HCT116 (cell line): ENCODE data around the gene PACRGL. TPM values are rescaled to one million over a fixed set of nuclear protein-coding genes. Genes with fewer than 3 reads are reported as not detected.

ENCODE experiments used
- ATAC-seq: fragments of 200-7000 bp; cut with Tn5 transposase; 2 replicates; pipeline ENCODE4 v1.9.1; 2020; ENCODE audit warnings: mild to moderate bottlenecking, moderate library complexity
- BruUV-seq: library from RNA; stranded (reverse); fragments of 400-500 nt; replicated peaks from 2 replicates; lab custom pipeline; 2021; lab: Mats Ljungman, UMichigan
- CTCF ChIA-PET: fragments of 300-600 bp; sonication (Branson Sonifier 250); formaldehyde crosslinking; loops from one replicate; lab custom pipeline; 2021; ENCODE audit warnings: antibody characterized with exemption; lab: Charles Lee
- POLR2A ChIA-PET: fragments of 300-600, 350-600 bp; sonication (Branson Sonifier 250); formaldehyde crosslinking; loops from one replicate; lab custom pipeline; 2021; ENCODE audit warnings: antibody characterized with exemption; lab: Charles Lee
- RAD21 ChIA-PET, 2 experiments: fragments of 300-600 bp; sonication (Branson Sonifier 250); formaldehyde crosslinking; loops; one replicate each; lab custom pipeline; 2023; ENCODE audit warnings: low total read pairs in 2 of 2; ENCODE audit not compliant: uncharacterized antibody in 2 of 2, unreplicated experiment in 2 of 2, low non-redundant PET in 1 of 2; lab: Charles Lee
- DNase-seq: peaks from one replicate; pipeline ENCODE4 v3.0.0-alpha.2; 2010; ENCODE audit warnings: low read depth, low spot score
- H2AFZ ChIP-seq: fragments of 200-600 bp; shearing (Covaris generic), sonication (generic); 2 replicates; pipeline ENCODE4 v1.6.1; 2017; ENCODE audit warnings: low read depth, mixed run types, mixed read lengths, antibody characterized with exemption, low read length; ENCODE audit not compliant: poor library complexity, severe bottlenecking
- H3K27ac ChIP-seq: 2 replicates; pipeline ENCODE4 v1.5.1; 2012; ENCODE audit warnings: low read depth, low read length
- H3K27me3 ChIP-seq: fragments of 200-600 bp; sonication (generic); 2 replicates; pipeline ENCODE4 v1.6.1; 2016; ENCODE audit warnings: mixed run types, low read length, mixed read lengths; ENCODE audit not compliant: insufficient read depth
- H3K36me3 ChIP-seq, 2 experiments: fragments of 200-500 bp in 1 of 2; fragments of 200-600 bp in 1 of 2; sonication (Bioruptor generic) in 1 of 2; sonication (generic) in 1 of 2; 2 replicates each; pipeline versions ENCODE4 v1.5.1 to v1.6.1; 2014 to 2016; ENCODE audit warnings: low read length in 2 of 2, inconsistent platforms in 1 of 2, mixed read lengths in 1 of 2, mixed run types in 1 of 2; ENCODE audit not compliant: insufficient read depth in 2 of 2, control insufficient read depth in 1 of 2
- H3K4me1 ChIP-seq, 2 experiments: fragments of 200-600 bp in 1 of 2; sonication (generic) in 1 of 2; 2 replicates each; pipeline versions ENCODE4 v1.5.1 to v1.6.1; 2012 to 2017; ENCODE audit warnings: low read length in 2 of 2, inconsistent platforms in 1 of 2, mild to moderate bottlenecking in 1 of 2, mixed read lengths in 1 of 2, mixed run types in 1 of 2, moderate library complexity in 1 of 2; ENCODE audit not compliant: insufficient read depth in 2 of 2, control insufficient read depth in 1 of 2
- H3K4me2 ChIP-seq: fragments of 200-600 bp; sonication (generic); 2 replicates; pipeline ENCODE4 v1.6.1; 2017; ENCODE audit warnings: mixed run types, low read length, mixed read lengths
- H3K4me3 ChIP-seq, 2 experiments: fragments of 200-600 bp in 1 of 2; sonication (generic) in 1 of 2; replicated peaks in 1 of 2; 2 replicates each; pipeline ENCODE4 v1.5.1; 2011 to 2016; ENCODE audit warnings: low read length in 2 of 2, control low read depth in 1 of 2, low read depth in 1 of 2, mild to moderate bottlenecking in 1 of 2, mixed read lengths in 1 of 2, mixed run types in 1 of 2
- H3K79me2 ChIP-seq: fragments of 200-600 bp; sonication (generic); 2 replicates; pipeline ENCODE4 v1.6.1; 2017; ENCODE audit warnings: mild to moderate bottlenecking, mixed run types, low read length, moderate library complexity, mixed read lengths; ENCODE audit not compliant: insufficient read depth
- H3K9ac ChIP-seq: fragments of 200-600 bp; sonication (generic); 2 replicates; pipeline ENCODE4 v1.6.1; 2016; ENCODE audit warnings: low read length, mixed read lengths
- H3K9me2 ChIP-seq: fragments of 200-600 bp; sonication (generic), shearing (Covaris generic); 2 replicates; pipeline ENCODE4 v1.6.1; 2017; ENCODE audit warnings: mixed run types, mild to moderate bottlenecking, moderate library complexity; ENCODE audit not compliant: insufficient read depth
- H3K9me3 ChIP-seq, 2 experiments: fragments of 200-500 bp in 1 of 2; fragments of 200-600 bp in 1 of 2; sonication (Bioruptor generic) in 1 of 2; sonication (generic) in 1 of 2; 2 replicates each; pipeline ENCODE4 v1.6.1; 2014 to 2017; ENCODE audit warnings: low read length in 2 of 2, mixed read lengths in 2 of 2, inconsistent platforms in 1 of 2, low read depth in 1 of 2, mild to moderate bottlenecking in 1 of 2, mixed run types in 1 of 2, moderate library complexity in 1 of 2; ENCODE audit not compliant: control insufficient read depth in 1 of 2, insufficient read depth in 1 of 2
- H4K20me1 ChIP-seq: fragments of 200-600 bp; sonication (generic), shearing (Covaris generic); 2 replicates; pipeline ENCODE4 v1.6.1; 2017; ENCODE audit warnings: mixed run types, mild to moderate bottlenecking, moderate library complexity; ENCODE audit not compliant: insufficient read depth
- CEBPB ChIP-seq: IDR thresholded peaks from 2 replicates; pipeline ENCODE4 v1.6.1; 2012; ENCODE audit warnings: low read depth
- EGR1 ChIP-seq: IDR thresholded peaks from 2 replicates; pipeline ENCODE4 v1.6.1; 2012; ENCODE audit warnings: low read depth
- EZH2 ChIP-seq: fragments of 200-600 bp; sonication (generic); IDR thresholded peaks from 2 replicates; pipeline ENCODE4 v1.6.1; 2017; ENCODE audit warnings: antibody characterized with exemption, mixed run types
- EZH2phosphoT487 ChIP-seq: fragments of 200-600 bp; IDR thresholded peaks from 2 replicates; pipeline ENCODE4 v1.6.1; 2018; ENCODE audit warnings: antibody characterized with exemption, borderline replicate concordance
- FOSL1 ChIP-seq: IDR thresholded peaks from 2 replicates; pipeline ENCODE4 v1.6.1; 2012; ENCODE audit warnings: low read depth
- POLR2A ChIP-seq: IDR thresholded peaks from 2 replicates; pipeline ENCODE4 v1.7.0; 2011; ENCODE audit warnings: borderline replicate concordance; ENCODE audit not compliant: insufficient read depth, insufficient read length; ENCODE audit errors: extremely low read depth
- REST ChIP-seq: IDR thresholded peaks from 2 replicates; pipeline ENCODE4 v1.6.1; 2012; ENCODE audit warnings: low read depth
- SP1 ChIP-seq: IDR thresholded peaks from 2 replicates; pipeline ENCODE4 v1.6.1; 2012; ENCODE audit warnings: low read depth
- TCF7L2 ChIP-seq: IDR thresholded peaks from 2 replicates; pipeline ENCODE4 v1.7.0; 2011; ENCODE audit warnings: borderline replicate concordance, inconsistent platforms; ENCODE audit not compliant: insufficient read depth, insufficient read length; ENCODE audit errors: extremely low read depth
- YY1 ChIP-seq: IDR thresholded peaks from 2 replicates; pipeline ENCODE4 v1.6.1; 2011; ENCODE audit warnings: low read length, low read depth, moderate library complexity, mild to moderate bottlenecking; ENCODE audit not compliant: insufficient replicate concordance; ENCODE audit errors: extremely low read depth
- ZFX ChIP-seq: fragments of 450-650 bp; IDR thresholded peaks from 2 replicates; pipeline ENCODE4 v1.6.1; 2017
- ZNF274 ChIP-seq: fragments of 200-500 bp; sonication (Bioruptor generic); IDR thresholded peaks from 2 replicates; pipeline ENCODE4 v1.6.1; 2014; ENCODE audit warnings: mild to moderate bottlenecking, low read depth, low read length, inconsistent platforms
- intact Hi-C: fragments of 100-400 bp; cut with micrococcal nuclease; formaldehyde crosslinking; loops from 2 replicates; pipeline ENCODE4 v1.10.0; 2022
- total RNA-seq: library from RNA; stranded (reverse); gene quantifications from one replicate; pipeline ENCODE4 v1.2.1, GENCODE V29; 2021; ENCODE audit not compliant: unreplicated experiment
- TF ChIP-seq, protein P1 (sequence below): IDR thresholded peaks from 2 replicates; pipeline ENCODE4 v1.6.1; 2011; ENCODE audit warnings: mild to moderate bottlenecking, low read length, moderate library complexity; ENCODE audit not compliant: insufficient replicate concordance; ENCODE audit errors: extremely low read depth
- TF ChIP-seq, protein P2 (sequence below): IDR thresholded peaks from 2 replicates; pipeline ENCODE4 v1.6.1; 2012

The PACRGL gene
- total RNA-seq, 1 experiment from 2014 or later: 26.4 TPM

GRCh38 chr4:20723463-20723862 is 23.2 kb downstream of the PACRGL start:
- H3K4me3 ChIP-seq: no peak overlapping the region
- H3K9me2 ChIP-seq: no peaks in the 10 kb centered on the region
- ChIA-PET RAD21 (no interaction called here), CTCF (no interaction called here)
- peaks cover 5% of the 10 kb centered on the region for H3K79me2 ChIP-seq
- BruUV-seq: no TSS peak
- H3K4me2 ChIP-seq: no peak overlapping the region
- no peaks in the 10 kb centered on the region for H3K27me3 ChIP-seq
- no peaks in the 10 kb centered on the region for H3K4me1 ChIP-seq
- no peak overlapping the region for H3K27ac ChIP-seq
- no peak overlapping the region for H2AFZ ChIP-seq
- no peak for DNase-seq
- TF ChIP-seq EZH2 (no peak), EZH2phosphoT487 (no peak), CEBPB (no peak), TCF7L2 (no peak), YY1 (no peak), FOSL1 (no peak), REST (no peak), ZNF274 (no peak), EGR1 (no peak), SP1 (no peak), ZFX (no peak), POLR2A (no peak)
- TF ChIP-seq, protein P1, sequence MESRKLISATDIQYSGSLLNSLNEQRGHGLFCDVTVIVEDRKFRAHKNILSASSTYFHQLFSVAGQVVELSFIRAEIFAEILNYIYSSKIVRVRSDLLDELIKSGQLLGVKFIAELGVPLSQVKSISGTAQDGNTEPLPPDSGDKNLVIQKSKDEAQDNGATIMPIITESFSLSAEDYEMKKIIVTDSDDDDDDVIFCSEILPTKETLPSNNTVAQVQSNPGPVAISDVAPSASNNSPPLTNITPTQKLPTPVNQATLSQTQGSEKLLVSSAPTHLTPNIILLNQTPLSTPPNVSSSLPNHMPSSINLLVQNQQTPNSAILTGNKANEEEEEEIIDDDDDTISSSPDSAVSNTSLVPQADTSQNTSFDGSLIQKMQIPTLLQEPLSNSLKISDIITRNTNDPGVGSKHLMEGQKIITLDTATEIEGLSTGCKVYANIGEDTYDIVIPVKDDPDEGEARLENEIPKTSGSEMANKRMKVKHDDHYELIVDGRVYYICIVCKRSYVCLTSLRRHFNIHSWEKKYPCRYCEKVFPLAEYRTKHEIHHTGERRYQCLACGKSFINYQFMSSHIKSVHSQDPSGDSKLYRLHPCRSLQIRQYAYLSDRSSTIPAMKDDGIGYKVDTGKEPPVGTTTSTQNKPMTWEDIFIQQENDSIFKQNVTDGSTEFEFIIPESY: no peak
- TF ChIP-seq, protein P2, sequence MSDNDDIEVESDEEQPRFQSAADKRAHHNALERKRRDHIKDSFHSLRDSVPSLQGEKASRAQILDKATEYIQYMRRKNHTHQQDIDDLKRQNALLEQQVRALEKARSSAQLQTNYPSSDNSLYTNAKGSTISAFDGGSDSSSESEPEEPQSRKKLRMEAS: no peak
- TF ChIP-seq, all 23 proteins: peak for 0
- intact Hi-C loops: no loop called here
- POLR2A ChIA-PET: no interaction called here
- peaks cover 17 to 19% of the 10 kb centered on the region in 2 experiments for H3K36me3 ChIP-seq
- no peaks in the 10 kb centered on the region for H3K9me3 ChIP-seq
- H4K20me1 ChIP-seq: no peaks in the 10 kb centered on the region
- no peak for ATAC-seq
- H3K9ac ChIP-seq: no peak overlapping the region
